ENCODE data around the gene COPG1.

COPG1 gene

DNA sequence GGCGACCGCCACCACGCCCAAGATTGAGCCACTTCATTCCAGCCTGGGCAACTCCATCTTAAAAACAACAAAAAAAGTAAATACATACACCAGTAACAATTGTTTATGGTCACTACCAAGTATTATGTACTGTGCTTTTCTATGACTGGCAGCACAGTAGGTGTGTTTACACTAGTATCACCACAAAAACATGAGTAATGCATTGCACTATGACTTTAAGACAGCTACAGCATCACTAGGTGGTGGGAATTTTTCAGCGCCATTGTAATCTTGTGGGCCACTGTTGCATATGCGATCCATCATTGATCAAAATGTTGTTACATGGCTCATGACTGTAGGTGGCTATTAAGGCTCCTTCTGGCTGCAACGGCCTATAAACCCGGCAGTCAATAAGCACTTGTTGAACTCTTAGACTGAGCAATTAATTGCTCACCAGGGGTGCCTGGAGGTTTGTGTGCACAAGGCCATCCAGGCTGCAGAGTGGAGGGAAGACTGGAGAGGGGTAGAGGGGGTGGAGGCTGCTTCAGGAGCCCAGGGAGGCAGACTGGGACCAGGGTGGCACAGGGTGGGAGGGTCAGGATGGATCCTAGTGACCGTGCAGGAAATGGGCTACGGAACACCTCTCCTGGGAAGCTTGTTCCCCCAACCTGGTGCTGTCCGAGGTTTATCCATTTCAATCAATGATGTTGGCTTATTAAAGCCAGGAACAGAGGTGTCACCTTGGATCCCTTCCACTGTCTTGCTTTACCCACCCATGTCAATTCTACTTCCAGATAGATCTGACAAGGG is 17.9 kb upstream of the COPG1 start:
- no peak for TF ChIP-seq GATA2 (IDR thresholded peaks at IDR 0.05; ENCODE audit: low read depth, low read length)
- TF ChIP-seq GATA3 (IDR thresholded peaks at IDR 0.05; ENCODE audit: low read depth, low read length) = no peak

- no peak for TF ChIP-seq GATA3 (IDR thresholded peaks at IDR 0.05; ENCODE audit: low read depth, low read length)
- no peak for TF ChIP-seq GATA2 (IDR thresholded peaks at IDR 0.05; ENCODE audit: low read depth, low read length)
Measured at GRCh38 chr3:129233538-129233937, 15.9 kb upstream of the COPG1 start.

GRCh38 chr3:129234441-129234840 is 15.0 kb upstream of the COPG1 start:
- TF ChIP-seq GATA3 (IDR thresholded peaks at IDR 0.05; ENCODE audit: low read depth, low read length) (no peak), GATA2 (IDR thresholded peaks at IDR 0.05; ENCODE audit: low read depth, low read length) (no peak)

- TF ChIP-seq GATA3 (IDR thresholded peaks at IDR 0.05; ENCODE audit: low read depth, low read length) (no peak), GATA2 (IDR thresholded peaks at IDR 0.05; ENCODE audit: low read depth, low read length) (no peak)
Measured at GRCh38 chr3:129235344-129235917, 14.0 kb upstream of the COPG1 start.

GRCh38 chr3:129238945-129239705 is 10.3 kb upstream of the COPG1 start:
- TF ChIP-seq GATA3 (IDR thresholded peaks at IDR 0.05; ENCODE audit: low read depth, low read length) (no peak), GATA2 (IDR thresholded peaks at IDR 0.05; ENCODE audit: low read depth, low read length) (no peak)

DNA sequence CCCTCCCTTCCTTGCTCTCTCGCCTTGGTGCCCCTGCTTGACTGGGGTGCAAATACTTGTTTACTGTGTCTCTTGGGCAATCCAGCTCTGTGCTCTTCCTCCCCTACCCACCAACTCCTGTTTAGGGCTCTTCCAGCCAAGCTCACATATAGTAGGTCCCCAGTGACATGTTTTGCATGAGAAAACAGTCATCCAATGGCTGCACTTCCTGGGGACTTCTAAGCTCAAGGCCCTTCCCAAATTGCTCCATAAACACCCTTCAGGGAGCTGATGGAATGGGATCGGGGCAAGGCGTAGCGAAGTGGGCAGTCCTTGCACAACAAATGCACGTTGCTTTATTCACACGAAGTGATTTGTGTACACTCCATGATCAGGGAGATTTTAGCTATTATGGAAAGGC is 9.4 kb upstream of the COPG1 start:
- TF ChIP-seq GATA3 (IDR thresholded peaks at IDR 0.05; ENCODE audit: low read depth, low read length) (no peak), GATA2 (IDR thresholded peaks at IDR 0.05; ENCODE audit: low read depth, low read length) (no peak)

DNA sequence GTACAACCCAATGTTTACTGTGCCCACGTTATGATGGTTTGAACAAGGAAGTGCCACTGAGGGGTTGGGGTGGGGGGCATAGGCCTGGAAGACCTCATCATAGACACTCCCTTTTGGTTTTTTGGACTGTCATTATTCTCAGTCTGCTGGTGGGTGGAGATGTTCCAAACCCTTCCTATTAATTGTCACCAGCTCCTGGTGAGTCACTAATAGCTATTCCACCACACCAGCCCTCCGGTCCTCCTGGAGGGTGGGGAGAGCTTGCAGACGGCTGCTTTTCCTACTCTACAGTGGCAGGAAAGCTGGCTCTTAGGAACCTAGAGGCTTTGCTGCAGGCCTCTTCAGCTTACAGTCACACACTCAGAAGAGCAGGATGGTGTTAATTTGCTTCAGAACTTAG is 9.0 kb upstream of the COPG1 start:
- TF ChIP-seq GATA2 (IDR thresholded peaks at IDR 0.05; ENCODE audit: low read depth, low read length) (no peak), GATA3 (IDR thresholded peaks at IDR 0.05; ENCODE audit: low read depth, low read length) (no peak)

- TF ChIP-seq GATA3 (IDR thresholded peaks at IDR 0.05; ENCODE audit: low read depth, low read length) = no peak
- no peak for TF ChIP-seq GATA2 (IDR thresholded peaks at IDR 0.05; ENCODE audit: low read depth, low read length)
Measured at GRCh38 chr3:129245141-129245540, 4.3 kb upstream of the COPG1 start.

DNA sequence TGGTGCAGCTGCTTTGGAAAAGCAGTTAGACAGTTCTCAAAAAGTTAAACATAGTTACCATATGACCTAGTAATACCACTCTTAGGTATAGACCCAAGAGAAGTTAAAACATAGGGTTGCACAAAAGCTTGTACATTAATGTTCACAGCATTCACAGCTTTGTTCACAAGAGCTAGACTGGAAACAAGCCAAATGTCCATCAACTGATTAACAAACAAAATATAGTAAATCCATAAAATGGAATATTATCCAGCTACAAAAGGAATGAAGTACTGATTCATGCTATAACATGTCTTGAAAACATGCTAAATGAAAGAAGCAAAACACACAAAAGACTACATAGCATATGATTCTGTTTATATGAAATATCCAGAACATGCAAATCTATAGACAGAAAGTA is 2.8 kb upstream of the COPG1 start:
- TF ChIP-seq GATA3 (IDR thresholded peaks at IDR 0.05; ENCODE audit: low read depth, low read length) = no peak
- TF ChIP-seq GATA2 (IDR thresholded peaks at IDR 0.05; ENCODE audit: low read depth, low read length) = no peak

DNA sequence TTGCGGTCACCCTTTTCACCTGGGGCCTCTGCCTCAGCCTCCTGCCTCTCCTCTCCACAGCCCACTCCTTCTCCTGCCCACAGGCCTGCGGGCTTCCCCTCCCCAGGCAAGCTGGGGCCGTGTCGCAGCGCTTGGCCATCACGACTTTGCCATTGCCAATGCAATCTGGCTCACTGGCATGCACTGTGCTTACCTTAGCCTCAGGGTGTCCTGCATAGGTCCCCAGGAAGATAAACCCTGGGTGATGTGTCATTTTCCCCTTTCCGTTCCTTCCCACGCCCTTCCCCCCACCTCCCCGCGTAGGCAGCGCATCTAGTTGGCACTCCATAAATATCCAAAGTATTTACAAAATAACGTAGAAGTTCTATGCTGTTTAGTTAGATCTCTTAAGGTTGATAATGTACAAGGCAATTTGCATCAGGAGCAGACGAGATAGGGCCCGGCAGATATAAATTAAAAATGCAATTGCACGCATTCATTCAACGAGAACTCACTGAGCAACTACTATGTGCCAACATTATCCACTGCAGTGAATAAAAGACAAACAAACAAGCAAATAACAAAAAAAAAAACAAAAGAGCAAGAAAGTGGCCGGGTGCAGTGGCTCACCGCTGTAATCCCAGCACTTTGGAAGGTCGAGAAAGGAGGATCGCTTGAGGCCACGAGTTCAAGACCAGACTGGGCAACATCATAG is 973 bp upstream of the COPG1 start:
- TF ChIP-seq GATA3 (IDR thresholded peaks at IDR 0.05; ENCODE audit: low read depth, low read length) (no peak), GATA2 (IDR thresholded peaks at IDR 0.05; ENCODE audit: low read depth, low read length) (no peak)

DNA sequence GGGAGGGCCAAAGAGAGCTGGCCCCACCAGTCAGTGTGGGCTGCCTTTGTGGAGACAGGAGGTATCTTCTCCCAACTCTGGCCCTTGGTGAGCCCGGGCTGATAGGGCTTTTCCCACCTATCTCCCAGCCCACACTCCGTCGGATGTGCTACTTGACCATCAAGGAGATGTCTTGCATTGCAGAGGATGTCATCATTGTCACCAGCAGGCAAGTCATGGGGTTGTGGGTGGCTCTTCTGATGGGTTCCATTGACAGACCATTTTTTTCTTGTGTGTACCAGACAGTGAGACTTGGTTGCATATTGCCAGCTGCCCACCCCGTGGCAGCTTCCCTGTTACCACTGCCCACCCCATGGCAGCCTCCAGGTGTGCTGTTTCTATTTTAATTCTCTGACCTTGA is 3.3 kb downstream of the COPG1 start:
- TF ChIP-seq GATA3 (IDR thresholded peaks at IDR 0.05; ENCODE audit: low read depth, low read length) (no peak), GATA2 (IDR thresholded peaks at IDR 0.05; ENCODE audit: low read depth, low read length) (no peak)

- no peak for TF ChIP-seq GATA3 (IDR thresholded peaks at IDR 0.05; ENCODE audit: low read depth, low read length)
- no peak for TF ChIP-seq GATA2 (IDR thresholded peaks at IDR 0.05; ENCODE audit: low read depth, low read length)
Measured at GRCh38 chr3:129254536-129255230, 5.3 kb downstream of the COPG1 start.

DNA sequence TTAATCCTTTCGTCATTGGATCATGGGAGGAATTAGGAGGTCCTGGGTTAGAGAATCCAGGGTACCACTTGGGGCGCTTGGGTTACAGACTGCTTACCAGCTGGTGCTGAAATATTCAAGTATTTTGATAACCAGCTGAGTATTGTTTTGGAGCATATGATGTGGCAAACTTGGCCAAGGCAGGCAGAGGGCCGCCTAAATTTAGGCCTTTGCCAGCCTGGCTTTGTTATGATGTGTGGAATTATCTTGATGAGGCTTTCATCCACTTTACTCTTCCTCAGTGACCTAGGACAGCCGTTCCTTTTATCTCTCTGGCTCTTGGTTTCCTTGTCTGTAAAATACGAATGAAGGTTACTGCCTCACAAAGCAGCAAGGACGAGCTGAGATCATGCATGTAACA is 6.9 kb downstream of the COPG1 start:
- TF ChIP-seq GATA3 (IDR thresholded peaks at IDR 0.05; ENCODE audit: low read depth, low read length) (no peak), GATA2 (IDR thresholded peaks at IDR 0.05; ENCODE audit: low read depth, low read length) (no peak)

DNA sequence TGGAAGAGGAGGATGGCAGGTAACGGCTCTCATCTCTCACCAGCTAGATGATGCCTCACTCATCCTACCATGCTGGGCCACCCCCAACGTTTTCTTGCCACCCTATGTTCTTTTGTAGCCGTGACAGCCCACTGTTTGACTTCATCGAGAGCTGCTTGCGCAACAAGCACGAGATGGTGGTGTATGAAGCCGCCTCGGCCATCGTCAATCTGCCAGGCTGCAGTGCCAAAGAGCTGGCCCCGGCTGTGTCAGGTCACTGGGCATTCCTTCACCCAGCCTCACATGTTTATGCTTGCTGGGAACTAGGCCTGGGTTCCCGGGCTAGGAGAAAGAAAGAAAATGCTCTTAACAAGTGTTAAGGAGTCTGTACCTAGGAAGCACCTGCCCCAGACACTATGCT is 8.2 kb downstream of the COPG1 start:
- TF ChIP-seq GATA2 (IDR thresholded peaks at IDR 0.05; ENCODE audit: low read depth, low read length) = no peak
- no peak for TF ChIP-seq GATA3 (IDR thresholded peaks at IDR 0.05; ENCODE audit: low read depth, low read length)
